ENCODE data around the gene MAGEA9.
"Not testable (repeated sequence)": the region's sequence is repeated elsewhere in the genome, so short reads cannot be mapped to it uniquely, and the experiment has no call there.

Gene MAGEA9

DNA sequence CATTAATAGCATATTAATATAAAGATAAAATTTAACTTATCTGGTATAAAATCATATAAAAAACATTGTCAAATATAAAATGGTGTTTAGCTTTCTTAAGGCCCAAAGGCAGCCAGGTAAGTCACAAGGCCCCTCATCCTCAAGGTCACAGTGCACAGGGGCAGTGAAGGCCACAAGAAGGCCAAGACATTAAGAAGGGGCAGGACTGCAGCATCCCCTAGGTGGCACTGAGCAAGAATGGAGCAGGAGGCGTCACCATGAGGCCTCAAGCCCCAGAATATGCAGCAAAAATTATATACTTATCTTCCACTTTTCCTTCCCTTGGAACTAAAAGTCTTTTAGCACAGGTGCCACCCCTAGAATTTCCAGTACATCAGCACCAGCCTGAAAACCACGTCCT lies 49.7 kb downstream of the MAGEA9 start:
- H3K4me3 ChIP-seq (ENCODE audit: low read depth, low read length), result no peak overlapping the region
- TF ChIP-seq, protein P1, sequence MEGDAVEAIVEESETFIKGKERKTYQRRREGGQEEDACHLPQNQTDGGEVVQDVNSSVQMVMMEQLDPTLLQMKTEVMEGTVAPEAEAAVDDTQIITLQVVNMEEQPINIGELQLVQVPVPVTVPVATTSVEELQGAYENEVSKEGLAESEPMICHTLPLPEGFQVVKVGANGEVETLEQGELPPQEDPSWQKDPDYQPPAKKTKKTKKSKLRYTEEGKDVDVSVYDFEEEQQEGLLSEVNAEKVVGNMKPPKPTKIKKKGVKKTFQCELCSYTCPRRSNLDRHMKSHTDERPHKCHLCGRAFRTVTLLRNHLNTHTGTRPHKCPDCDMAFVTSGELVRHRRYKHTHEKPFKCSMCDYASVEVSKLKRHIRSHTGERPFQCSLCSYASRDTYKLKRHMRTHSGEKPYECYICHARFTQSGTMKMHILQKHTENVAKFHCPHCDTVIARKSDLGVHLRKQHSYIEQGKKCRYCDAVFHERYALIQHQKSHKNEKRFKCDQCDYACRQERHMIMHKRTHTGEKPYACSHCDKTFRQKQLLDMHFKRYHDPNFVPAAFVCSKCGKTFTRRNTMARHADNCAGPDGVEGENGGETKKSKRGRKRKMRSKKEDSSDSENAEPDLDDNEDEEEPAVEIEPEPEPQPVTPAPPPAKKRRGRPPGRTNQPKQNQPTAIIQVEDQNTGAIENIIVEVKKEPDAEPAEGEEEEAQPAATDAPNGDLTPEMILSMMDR (IDR thresholded peaks at IDR 0.05; ENCODE audit: low read depth, low read length), result no peak

DNA sequence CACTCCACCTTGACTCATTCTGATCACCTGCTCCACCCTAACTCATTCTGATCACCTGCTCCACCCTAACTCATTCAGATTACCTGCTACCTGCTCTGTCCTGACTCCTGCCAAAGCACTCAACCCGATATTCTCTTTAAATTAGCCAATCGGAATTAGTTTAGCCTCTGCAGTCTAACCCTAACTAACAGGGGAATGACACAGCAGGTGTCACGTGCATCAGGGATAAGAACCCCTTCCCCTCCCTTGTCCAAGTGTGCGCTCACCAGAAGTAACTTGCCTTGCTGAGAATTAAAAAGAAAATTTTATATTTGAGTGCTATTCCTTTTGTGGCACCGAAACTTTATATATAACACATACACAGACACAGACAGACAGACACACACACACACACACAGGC lies 55.0 kb downstream of the MAGEA9 start:
- H3K4me3 ChIP-seq (ENCODE audit: low read depth, low read length), result not testable (repeated sequence)

DNA sequence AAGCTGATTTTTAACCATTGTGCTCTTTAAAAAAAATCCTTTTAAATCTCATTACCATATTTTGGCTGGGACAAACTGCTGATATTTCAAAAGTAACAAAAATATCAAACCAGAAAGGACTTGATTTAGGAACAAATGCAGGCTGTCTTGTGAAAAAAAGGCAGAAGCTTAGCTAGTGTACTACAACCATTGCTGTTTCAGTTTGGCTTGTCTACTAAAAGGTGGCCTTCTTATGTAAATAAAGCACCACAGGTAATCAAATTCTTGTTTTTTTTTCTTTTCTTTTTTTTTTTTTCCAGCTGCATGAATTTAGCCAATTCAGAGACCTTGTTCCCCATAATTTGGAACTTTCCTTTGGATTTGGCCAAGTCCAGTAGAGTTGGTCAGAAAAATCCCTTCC lies 55.4 kb downstream of the MAGEA9 start:
- H3K4me3 ChIP-seq (ENCODE audit: low read depth, low read length), result no peak overlapping the region
- TF ChIP-seq, protein P1 (IDR thresholded peaks at IDR 0.05; ENCODE audit: low read depth, low read length), result no peak

All from WI38 (cell line).